GM04504 (cell line): ENCODE results near the gene POLR1E.

Experiments used
- DNase-seq: peaks from one replicate; pipeline ENCODE4 v3.0.0-alpha.2; 2012; ENCODE audit warnings: low read depth

POLR1E gene, protein sequence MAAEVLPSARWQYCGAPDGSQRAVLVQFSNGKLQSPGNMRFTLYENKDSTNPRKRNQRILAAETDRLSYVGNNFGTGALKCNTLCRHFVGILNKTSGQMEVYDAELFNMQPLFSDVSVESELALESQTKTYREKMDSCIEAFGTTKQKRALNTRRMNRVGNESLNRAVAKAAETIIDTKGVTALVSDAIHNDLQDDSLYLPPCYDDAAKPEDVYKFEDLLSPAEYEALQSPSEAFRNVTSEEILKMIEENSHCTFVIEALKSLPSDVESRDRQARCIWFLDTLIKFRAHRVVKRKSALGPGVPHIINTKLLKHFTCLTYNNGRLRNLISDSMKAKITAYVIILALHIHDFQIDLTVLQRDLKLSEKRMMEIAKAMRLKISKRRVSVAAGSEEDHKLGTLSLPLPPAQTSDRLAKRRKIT

DNA sequence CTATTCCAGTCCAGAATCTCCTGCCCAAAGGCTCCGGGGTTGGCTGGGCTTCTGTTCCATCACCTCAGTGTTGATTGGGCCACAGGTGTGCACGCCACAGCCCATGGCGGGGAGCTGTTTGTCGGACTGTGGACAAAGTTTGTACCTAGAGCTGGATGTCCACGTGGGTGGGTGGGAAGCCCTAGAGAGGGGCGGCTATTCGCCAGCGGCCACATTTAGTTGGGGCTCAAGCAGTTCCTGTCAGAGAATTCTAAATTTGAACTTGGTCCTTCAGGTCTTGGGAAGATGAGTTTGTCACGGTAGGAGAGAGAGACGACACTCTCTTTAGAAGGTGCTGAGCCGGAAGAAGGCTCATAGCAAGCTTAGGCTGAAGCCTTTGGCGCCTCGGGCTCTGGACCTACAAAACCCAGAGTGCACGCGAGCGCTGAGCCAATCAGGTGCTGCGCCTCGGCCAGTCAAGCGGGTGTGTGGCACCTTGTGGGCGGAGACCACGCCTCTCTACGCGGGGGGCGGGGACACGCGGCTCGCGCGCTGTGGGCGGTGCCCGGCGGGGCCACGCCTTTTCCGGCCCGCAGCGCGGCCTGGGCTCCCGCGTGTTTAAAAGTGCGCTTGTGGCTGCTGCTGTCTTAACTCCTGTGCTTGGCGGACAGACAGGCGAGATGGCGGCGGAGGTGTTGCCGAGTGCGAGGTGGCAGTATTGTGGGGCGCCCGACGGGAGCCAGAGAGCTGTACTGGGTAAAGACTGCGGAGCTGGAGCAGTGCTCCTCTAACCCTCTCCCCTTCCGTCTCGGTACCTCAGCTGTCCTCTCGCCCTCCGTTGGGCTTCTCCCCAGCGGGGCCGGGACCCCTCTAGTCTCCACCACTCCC lies at the start of gene POLR1E:
Gene POLR1E (plus strand): TSS at position 560 of the 867 bp plus-strand sequence. CDS start 100 bp downstream, at position 660.
- DNase-seq, result peak; percentile 74

DNA sequence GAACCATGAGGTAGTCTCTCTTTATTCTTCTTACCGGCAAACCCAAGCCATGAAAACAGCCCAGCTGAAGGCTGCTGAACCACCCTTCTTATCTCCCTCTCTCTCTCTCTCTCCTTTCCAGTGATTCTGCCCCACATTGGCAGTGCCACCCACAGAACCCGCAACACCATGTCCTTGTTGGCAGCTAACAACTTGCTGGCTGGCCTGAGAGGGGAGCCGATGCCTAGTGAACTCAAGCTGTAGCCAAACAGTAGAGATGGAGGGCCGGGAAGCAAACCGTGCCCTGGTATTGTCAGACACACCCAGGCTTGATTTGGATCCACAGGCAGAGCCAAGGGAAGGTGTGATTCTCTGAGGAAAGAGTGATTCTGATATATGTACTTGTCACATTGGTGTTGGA lies 49.2 kb upstream of the POLR1E start:
- DNase-seq, result no peak

DNA sequence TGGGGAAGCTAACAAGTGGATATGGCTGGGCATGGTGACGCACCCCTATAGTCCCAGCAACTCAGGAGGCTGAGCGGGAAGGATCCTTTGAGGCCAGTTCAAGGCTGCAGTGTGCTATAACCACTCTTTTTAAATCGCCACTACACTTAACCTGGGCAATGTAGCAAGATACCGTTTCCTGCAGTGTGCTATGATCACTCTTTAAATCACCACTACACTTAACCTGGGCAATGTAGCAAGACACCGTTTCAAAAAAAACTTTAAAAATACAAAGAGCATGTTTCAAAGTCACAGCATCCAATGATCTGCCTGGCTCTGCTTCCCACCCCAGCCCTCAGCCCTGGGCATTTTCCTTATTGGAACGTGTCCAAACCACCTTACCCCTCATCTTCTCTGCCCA lies 48.7 kb upstream of the POLR1E start:
- DNase-seq, result no peak

DNA sequence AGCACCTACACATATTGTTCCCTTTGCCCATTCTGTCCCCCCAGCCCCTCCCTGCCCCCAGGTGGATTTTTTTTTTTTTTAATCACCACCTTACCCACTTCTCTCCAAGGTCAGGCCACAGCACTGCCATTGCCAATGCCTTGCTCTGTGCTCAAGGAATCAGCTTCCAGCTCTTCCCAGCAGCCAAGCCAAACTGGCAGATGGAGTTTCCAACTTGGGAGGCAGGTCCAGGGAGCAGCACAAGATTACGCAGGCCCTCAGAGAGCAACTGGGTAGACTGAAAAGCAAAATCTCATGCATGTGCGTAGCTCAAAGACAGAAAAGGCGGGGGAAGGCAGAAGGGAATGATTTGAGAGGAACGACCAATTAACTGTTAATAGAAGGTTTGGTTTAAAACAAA lies 48.1 kb upstream of the POLR1E start:
- no peak for DNase-seq

DNA sequence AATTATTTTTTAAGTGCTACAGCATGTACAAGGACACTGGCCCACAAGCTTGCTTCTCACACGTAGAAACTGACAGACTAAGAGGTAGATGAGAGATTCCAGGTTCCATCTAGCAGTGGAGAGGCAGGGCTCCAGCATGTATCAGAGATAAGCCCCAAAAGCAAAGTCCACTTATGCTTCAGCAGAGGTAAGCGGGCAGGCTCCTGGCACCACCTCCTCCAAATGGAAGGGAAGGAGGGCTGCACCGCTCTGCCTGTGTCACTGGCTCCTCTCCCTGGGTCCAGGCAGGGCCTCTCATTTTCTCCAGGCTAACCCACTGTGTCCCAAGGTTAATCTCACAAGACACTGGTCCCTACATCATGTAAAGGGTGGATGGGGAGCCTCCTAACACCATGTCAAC lies 47.4 kb upstream of the POLR1E start:
- no peak for DNase-seq

DNA sequence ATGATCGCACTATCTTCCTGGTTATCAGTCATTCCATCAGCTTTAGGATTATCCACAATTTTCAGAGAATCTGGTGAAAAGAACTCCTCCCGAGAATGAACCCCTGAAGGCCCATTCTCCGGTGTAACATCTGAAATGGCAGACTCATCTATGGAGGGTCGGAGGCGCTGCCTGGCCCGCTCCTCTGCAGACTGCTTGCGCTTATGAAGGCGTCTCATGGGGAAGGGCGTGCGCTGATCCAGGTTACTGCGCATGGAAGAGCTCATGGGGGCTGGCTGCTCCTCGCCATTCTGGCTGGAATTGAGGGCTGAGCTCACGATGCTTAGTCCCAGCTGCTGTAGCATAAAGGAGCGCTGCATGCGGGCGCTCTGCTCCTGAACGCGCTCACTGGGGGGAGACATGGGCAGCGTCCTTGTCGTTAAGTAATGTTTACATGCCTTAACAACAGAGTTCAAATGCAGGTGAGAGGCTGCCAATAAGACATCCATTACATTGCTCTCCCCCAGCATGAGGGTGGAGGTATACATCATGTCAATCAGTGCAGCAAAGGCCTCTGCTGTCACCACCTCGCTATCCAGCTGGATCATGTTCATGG lies 43.9 kb upstream of the POLR1E start:
- no peak for DNase-seq

DNA sequence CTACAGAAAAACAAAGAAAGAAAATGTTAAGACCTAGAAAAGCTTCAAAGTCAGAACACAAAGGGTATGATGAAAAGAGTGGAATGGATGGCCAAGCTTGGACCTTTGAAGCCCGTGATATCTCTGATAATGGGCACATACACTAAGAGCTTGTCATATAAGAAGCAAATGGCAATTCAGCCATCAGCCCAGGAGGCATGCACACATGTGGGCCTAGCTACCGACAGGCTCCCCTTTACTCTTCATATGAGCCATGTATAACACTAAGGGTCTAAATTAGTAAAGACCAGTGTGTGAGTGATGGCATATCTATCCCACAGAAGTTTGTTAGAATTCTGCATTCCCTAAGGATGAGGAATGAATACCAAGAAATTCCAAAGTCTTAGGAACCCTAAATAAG lies 43.2 kb upstream of the POLR1E start:
- no peak for DNase-seq

DNA sequence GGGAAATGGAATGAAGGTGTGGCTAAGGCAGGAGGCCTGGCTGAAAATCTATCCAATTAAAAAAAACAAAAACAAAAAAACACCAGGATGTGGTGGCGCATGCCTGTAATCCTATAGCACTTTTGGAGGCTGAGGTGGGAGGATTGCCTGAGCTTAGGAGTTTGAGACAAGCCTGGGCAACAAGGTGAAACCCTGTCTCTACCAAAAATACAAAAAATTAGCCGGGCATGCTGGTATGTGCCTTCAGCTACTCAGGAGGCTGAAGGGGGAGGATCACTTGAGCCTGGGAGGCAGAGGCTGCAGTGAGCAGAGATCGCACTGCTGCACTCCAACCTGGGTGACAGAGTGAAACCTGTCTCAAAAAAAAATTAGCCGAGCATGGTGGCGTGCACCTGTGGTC lies 42.2 kb upstream of the POLR1E start:
- no peak for DNase-seq

DNA sequence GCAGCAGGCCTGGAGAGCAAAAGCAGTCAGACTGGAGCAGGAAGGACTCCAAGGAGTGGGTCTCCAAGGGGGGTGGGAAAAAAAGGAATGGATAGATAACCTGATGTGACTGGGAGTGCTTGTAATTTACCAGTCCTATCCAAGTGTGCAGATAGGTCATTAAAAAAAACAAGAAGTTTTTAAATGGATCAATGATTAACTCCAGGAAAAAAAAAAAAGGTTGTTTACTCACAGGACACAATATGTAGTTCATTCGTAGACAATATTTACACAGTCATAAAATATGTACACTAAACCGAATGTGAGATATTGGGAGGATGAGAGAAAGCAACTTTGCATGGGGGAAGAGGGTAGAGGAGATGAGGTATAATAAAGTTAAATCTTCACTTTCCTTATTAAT lies 40.9 kb upstream of the POLR1E start:
- DNase-seq, result no peak

DNA sequence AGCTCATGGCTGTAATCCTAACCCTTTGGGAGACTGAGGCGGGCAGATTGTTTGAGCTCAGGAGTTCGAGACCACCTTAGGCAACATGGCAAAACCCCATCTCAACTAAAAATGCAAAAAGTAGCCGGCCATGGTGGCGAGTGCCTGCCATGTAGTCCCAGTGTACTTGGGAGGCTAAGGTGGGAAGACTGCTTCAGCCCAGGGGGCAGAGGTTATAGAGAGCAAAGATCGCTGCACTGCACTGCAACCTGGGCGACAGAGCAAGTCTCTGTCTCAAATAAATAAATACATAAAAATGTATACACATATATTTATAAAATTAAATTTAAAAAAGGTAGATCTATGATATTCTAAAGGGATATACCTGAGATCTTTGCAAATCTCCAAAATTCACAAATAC lies 39.9 kb upstream of the POLR1E start:
- DNase-seq, result no peak

DNA sequence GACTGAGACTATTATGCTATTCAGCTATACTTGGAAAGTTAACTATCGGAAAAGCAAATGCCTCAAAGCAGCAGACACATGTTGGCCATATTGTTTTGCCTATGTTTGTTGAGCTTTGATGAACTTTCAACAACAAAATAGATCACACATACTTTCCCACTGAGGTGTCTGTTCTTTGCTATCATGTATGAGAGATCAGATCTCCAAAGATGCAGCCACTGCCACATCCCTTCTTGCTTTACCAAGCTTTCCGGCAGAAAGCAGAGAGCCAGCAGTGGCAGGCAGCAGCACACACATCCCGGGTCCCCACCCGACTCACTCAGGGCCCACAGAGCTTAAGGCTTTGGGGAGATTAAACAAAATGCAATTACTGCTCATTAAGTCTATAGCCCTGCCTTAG lies 39.3 kb upstream of the POLR1E start:
- DNase-seq, result no peak

DNA sequence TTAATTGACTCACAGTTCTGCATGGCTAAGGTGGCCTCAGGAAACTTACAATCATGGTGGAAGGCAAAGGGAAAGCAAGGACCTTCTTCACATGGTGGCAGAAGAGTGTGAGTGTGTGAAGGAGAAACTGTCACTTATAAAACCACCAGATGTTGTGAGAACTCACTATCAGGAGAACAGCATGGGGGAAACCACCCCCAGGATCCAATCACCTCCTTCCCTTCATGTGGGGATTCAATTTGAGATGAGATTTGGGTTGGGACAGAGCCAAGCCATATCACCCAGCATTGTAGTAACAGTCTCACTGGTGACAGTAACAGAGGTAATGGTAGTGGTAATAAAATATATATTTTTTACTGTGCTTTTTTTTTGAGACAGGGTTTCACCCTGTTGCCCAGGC lies 38.6 kb upstream of the POLR1E start:
- no peak for DNase-seq

DNA sequence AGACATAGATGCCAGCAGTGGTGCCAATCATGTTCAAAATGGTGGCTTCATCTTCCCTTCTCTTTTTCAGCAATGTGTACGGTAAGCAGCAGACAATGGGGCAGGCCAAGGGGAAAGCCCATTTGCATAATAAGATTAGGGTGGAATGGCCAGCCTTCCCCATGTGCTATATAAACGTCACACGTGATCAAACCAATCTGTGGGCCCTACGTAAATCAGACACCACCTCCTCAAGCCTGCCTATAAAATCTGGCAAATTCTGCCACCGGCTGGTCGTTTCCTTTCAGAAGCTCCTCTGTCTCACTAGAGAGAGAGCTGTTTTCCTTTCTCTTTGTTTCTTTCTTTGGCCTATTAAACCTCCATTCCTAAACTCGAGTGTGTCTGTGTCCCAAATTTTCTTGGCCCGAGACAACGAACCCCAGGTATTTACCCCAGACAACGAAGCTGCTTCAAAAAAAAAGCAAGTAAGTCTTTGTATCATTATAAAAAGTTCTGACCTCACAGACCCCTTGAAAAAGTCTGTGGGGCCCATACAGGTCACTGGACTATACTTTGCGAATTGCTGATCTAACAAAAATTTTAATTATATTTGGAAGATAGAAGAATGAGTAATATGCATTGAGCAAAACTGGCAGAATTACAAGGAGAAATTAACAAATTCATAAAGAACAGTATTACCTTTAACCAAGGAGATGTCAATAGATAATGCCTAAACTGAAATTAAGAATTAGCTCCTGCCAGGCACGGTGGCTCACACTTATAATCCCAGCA lies 35.7 kb upstream of the POLR1E start:
- no peak for DNase-seq

DNA sequence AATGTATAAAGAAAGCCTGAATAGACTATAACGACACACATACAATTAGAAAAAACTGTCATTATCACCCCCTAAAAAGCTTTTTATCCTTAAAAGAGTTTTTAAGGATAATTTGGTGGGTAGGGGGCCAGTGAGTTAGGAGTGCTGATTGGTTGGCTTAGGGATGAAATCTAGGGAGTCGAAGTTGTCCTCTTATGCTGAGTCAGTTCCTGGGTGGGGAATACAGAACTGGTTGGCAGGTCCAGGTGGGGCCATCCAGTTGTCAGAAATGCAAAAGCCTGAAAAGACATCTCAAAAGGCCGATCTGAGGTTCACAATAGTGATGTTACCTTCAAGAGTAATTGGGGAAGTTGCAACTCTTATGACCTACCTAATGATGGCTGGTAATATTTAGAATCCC lies 34.1 kb upstream of the POLR1E start:
- no peak for DNase-seq

DNA sequence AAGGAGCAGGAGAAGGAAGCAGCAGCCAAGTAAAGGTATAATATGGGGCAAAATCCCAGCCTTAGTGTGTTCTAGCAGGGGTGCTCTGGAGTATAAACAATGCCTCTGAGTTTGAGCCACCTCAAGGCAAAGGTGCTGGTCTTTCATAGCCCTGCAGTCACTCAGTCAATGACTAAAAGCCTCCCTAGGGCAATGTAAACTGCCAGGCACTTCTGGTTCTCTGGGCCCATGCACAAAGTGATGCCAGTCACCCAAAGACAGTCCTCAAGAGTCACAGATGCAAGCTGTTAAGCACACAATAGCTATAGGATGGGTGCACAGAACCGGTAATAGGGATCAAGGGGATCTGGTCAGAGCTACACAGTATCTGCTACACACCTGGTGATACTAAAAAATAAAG lies 33.1 kb upstream of the POLR1E start:
- DNase-seq, result no peak

DNA sequence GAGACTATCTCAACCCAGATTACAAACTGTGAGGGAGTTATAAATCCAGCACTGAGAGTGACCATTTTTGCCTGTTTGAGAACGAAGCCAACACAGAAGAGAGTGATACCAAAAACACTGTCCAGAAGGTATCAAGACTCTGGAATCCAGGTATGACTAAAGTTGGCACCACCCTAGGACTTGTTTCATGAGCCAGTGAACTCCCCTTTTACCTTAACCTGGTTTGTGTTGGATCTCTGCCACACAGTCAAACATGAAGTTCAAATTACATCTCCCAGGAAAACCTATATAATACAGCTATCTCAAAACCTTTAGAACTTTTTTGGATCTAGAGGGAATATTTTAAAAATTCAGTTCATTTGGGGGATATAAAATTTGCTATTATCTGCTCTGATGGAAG lies 31.9 kb upstream of the POLR1E start:
- DNase-seq, result no peak

DNA sequence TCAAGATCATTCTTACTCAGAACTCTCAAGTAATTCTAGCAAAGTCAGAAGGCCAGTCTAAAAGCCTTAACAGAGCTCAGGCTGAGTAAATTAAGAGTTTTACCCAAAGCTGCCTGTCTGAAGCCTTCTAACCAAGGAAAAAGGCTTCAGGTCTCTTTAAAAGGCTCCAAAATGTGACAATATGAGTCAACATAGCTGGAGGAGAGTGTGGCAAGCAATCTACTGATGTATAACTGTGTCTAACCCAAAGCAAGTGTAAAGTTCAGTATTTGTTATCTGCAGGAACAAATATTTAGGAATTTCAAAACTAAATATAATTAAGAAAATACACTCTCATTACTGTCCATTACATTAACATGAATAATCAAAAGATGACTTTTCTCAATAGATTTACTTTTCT lies 31.5 kb upstream of the POLR1E start:
- DNase-seq, result no peak

DNA sequence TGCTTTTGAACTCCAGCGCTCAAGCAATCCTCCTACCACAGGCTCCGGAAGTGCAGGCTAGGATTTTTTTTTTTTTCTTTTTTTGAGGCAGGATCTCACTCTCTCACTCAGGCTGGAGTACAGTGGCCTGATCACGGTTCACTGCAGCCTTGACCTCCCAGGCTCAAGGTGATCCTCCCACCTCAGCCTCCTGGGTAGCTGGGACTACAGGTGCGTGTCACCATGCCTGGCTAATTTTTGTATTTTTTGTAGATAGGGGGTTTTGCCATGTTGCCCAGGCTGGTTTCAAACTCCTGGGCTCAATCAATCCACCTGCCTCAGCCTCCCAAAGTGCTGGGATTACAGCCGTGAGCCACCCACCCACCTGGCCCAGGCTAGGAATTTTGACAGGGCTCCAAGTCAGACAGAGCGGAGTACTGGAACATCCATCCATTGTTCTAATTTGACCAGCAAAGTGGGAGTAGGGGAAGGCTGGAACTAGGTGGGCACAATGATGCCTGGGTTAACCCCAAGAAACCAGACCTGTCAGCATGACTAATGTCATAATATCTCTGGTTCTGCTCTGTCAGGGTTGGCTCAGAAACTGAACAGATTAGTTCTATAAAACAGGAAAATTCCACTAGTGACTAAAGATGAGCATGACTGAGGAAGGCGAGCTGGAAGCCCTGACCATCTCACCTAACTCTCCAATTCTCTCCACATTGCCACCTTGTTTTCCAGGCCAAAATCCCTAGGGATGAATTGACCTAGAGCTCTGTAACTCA lies 29.7 kb upstream of the POLR1E start:
- DNase-seq, result no peak

DNA sequence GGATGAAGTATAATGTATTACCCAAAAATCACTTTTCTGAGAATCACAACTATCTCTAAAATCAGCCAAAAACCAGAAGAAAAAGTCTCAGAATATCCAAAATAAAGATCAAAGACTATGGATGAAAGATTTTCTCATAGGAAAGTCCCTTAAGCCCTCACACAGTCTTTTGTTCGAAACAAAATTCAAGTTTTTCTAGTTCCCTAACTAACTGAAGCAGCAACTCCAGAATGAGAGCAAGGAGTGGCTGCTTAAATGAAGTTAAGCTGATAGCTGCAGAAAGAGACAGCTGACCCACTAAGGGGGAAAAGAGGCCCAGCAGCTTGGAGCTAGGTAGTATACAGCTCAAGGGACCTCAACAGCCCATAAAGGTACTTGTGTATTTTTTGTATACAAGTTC lies 28.9 kb upstream of the POLR1E start:
- DNase-seq, result no peak

DNA sequence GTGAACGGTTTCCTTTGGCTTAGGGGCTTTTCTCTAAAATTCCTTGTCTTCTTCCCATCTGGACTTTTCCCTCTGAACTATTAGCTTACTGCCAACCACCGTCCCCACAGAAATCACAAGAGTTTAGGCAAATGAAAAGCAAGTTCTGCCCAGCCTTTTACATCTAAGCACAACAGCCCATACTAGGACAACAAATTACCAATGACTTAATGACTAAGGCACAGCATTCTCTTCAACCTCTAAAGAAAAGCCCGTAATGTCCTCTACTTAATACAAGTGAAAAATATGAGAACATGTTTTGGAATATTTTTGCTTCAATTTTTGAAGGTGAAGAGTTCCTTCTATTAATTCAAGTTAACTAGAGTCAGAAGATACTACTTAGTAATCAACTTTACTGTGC lies 21.7 kb upstream of the POLR1E start:
- DNase-seq, result no peak
